HG02623 (cell line): ENCODE results near the gene MAP6.

ENCODE experiments used
- ATAC-seq: cut with Tn5 transposase; IDR thresholded peaks from one replicate; pipeline ENCODE4 v1.9.1; 2021; ENCODE audit warnings: moderate library complexity; ENCODE audit not compliant: unreplicated experiment

MAP6 gene

GRCh38 chr11:75571625-75572024 lies 97.2 kb downstream of the MAP6 start:
- no peak for ATAC-seq

- no peak for ATAC-seq
These were observed 98.2 kb downstream of the MAP6 start for GRCh38 chr11:75570559-75571139.

DNA sequence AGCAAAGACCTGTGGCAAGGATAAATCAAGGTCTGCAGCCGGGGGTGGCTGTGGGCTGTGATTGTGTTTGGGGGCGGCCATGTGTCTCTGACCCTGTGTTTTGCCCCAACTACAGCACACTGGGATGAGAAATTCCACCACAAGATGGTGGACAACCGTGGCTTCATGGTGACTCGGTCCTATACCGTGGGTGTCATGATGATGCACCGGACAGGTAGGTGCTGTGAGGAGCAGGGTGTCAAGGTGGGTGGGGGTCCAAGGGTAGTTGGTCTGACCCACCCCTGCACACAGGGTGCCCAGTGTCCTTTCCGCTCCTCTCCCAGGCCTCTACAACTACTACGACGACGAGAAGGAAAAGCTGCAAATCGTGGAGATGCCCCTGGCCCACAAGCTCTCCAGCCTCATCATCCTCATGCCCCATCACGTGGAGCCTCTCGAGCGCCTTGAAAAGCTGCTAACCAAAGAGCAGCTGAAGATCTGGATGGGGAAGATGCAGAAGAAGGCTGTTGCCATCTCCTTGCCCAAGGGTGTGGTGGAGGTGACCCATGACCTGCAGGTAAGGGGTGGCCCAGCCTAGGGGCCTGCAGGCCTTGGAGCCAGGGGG lies 100.1 kb downstream of the MAP6 start:
- no peak for ATAC-seq

DNA sequence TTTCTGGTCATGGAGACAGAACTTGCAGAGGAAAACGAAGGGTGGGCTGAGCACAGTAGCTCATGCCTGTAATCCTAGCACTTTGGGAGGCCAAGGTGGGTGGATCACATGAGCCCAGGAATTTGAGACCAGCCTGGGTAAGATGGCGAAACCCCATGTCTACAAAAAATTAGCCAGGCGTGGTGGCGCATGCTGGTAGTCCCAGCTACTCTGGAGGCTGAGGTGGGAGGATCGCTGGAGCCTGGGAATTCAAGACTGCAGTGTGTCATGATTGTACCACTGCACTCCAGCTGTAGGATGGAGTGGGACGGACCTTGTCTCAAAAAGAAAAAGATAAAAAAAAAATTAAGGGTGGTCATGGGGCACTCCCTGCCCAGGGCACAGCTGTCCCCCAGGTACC lies 100.9 kb downstream of the MAP6 start:
- no peak for ATAC-seq

- no peak for ATAC-seq
These were observed 102.0 kb downstream of the MAP6 start for GRCh38 chr11:75566763-75567279.

GRCh38 chr11:75565916-75566762 lies 102.7 kb downstream of the MAP6 start:
- ATAC-seq: no peak

GRCh38 chr11:75565221-75565814 lies 103.5 kb downstream of the MAP6 start:
- no peak for ATAC-seq

DNA sequence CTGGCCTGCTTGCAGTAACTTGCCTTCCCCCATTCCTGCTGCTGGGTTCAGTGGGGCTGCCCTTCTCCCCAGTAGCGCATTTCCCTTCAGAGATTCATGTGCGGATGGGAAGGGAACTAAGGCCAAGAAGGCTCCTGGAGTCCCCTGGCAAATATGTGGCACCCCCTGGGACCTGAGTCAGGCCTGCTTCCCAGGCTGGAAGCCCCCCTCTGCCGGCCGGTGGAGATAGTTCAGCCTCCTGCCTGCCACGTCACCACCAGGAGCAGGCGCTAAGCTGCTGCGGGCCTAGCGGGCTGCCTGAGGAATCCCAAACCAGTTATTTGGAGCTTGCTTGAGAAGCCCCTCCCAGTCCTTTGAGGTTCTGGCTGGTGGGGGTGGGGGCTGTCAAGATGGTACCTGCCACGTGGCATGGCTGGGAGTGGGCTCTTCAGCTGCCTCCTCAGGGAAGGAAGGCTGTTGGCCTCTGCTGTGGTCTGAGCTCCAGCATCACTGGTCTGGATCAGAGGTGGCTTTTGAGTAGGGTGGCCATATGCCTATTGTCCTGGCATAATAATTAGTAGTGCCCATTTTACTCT lies 104.8 kb downstream of the MAP6 start:
- ATAC-seq: no peak

DNA sequence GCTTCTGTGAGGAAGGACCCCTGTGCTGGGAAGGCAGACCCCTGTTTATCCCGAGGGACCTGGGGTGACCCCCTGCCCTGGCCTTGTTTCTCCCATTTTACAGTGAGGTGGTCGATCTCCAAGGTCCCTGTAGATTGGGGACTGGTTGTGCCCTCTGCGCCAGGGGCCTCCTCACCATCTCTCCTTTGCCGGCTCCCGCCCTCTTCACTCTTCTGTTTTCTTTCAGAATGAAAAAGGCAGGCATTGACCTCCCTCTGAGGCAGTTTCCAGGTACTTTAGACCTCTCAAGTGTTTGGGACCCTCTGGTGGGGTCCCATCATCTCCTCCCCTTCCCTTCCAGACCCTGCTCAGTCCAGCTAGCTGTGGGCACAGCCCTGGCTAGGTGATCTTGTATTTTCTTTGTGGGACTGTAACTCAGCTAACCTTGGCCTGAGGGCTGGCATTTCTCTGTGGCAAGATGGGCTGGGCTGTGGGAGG lies 105.3 kb downstream of the MAP6 start:
- no peak for ATAC-seq

GRCh38 chr11:75562836-75563484 lies 105.9 kb downstream of the MAP6 start:
- ATAC-seq: no peak

GRCh38 chr11:75562048-75562835 lies 106.6 kb downstream of the MAP6 start, which contains the start of gene SERPINH1:
SERPINH1 (plus strand) TSS chr11:75562253; CDS start chr11:75566350, 4,097 bp downstream.
- peak; percentile 68 for ATAC-seq

GRCh38 chr11:75561426-75562047 lies 107.3 kb downstream of the MAP6 start:
- no peak for ATAC-seq

DNA sequence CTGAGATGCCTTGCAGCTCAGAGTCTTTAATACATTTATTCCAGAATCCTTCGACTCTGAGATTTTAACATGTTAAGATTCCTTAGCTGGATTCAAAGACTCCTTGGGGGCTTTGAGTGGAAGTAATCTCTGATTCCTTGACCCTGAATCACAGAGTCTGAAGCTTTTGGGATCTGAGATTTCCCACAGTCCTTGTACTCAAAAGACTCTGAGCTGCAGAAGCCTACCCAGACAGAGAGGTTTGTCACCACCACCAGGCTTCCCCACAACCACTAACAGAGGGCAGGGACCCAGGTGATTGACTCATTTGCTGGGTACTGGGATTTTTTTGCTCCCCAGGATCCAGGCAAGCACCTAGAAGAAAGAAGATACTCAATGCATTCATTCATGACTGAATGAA lies 108.2 kb downstream of the MAP6 start:
- no peak for ATAC-seq

- no peak for ATAC-seq
These were observed 109.6 kb downstream of the MAP6 start for GRCh38 chr11:75558939-75559843.

DNA sequence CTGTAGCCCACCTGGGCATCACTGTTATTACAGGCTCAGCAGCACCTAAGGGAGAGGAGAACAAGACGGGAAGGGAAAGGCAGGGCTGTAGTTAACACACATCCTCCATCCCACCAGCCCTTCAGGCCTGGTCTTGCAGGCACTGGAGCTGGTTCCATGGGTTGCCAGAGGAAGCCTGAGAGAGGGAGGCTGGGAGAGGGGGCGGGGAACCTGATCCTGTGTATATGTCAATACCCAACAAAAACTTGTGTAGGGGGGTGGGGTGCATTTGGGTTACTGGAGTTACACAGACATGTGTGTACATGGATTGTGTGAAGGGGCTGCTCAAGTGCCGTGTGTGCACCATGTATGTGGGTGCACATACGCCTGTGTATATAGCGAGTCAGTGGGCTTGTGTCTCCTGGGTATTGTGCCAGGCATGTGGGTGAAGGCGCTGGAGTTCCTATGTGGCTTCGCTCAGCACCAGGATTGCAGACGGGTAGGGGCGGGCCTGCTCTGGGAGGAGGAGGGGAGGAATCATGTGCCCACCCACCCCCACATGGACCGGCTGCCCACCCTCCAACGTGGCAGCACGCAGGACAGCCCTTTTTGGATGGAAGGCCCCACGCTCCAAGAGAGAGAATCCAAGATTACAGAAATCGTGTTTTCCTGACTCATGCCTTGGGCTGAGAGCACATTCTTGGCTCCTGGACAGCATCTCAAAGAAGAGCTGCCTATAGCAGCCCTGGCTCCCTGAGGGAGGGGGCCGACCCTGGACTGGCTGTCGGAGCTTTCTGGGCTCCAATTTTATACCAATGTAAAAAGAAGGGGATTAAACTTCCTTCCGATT lies 111.0 kb downstream of the MAP6 start:
- ATAC-seq: no peak

DNA sequence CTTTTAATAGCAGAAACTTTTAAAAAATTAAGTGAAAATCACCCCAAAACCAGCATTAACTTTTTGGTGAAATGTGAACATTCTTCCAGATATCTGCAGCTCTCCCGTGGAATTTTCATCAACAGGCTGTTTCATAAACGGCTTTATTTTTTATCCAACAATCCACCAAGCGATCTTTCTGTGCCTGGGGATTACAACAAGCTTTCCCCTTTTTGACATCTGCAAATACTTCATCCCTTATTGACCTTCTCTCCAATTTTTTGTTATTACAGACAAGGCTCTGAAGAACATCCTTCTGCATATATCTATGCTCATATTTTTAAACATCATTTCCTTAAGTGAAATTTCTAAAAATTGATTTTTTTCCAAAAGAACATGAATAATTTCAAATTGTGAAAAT lies 112.6 kb downstream of the MAP6 start:
- no peak for ATAC-seq

DNA sequence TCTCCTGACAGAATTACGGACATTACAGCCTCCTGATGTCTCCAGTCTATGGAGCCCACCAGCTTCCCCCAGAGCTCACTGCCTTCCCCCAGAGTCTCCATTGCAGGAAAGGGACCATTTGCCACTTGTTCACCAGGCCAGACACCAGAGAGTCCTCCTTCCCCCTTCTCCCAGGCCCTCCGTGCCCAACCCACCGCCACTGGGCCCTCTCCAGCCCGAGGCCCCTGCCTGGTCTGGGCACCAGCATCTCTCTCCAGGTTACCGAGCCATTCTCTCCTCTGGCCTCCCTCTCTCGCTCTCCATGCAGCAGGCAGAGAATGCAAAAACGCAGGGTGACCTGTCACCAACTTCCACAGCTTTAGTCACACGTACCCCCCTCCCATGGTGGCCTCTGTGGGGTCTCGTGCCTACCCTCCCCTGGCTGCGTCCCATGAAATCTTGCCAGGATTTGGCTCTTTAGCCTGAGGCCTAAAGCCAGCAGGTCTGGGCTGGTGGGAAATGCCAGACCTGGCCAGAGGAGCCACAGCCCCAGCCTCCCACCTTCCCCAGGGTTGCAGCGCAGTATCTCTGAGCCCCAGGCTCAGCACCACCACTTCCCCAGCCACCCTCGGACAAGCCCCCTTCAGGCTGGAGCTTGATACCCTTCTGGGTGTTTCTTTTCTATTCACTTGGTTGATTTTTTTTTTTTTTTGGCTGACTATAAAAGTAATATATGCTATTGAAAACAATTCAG lies 113.6 kb downstream of the MAP6 start:
- no peak for ATAC-seq
